HG02642 (cell line): Measurements from ENCODE around the gene LACRT.
"Not testable (repeated sequence)": the region's sequence is repeated elsewhere in the genome, so short reads cannot be mapped to it uniquely, and the experiment has no call there.

ENCODE experiments used
- ATAC-seq: cut with Tn5 transposase; IDR thresholded peaks from one replicate; pipeline ENCODE4 v1.9.1; 2021; ENCODE audit warnings: mild to moderate bottlenecking; ENCODE audit not compliant: unreplicated experiment, poor library complexity

Gene LACRT

DNA sequence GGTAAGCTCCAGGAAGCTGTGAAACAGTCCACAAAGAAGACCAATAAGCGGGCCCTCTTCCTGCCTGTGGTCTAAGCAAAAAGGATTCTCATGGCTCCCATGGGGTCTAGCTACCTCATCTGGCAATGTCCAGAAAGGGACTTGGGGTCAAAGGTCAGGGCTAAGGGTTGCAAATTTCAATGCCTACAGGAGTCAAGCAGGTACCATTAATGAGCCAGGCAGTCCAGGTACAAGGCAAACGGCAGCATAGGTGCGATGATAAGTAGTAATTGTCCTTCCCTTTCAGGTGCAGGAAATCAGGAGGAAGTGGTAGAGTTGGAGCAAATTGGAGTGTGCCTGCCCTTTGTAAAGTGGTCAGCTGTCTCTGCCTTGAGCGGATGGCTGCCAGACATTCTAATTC is 6.4 kb upstream of the LACRT start:
- ATAC-seq, result no peak

- not testable (repeated sequence) for ATAC-seq
Observed at GRCh38 chr12:54639112-54639511, 4.4 kb upstream of the LACRT start.

DNA sequence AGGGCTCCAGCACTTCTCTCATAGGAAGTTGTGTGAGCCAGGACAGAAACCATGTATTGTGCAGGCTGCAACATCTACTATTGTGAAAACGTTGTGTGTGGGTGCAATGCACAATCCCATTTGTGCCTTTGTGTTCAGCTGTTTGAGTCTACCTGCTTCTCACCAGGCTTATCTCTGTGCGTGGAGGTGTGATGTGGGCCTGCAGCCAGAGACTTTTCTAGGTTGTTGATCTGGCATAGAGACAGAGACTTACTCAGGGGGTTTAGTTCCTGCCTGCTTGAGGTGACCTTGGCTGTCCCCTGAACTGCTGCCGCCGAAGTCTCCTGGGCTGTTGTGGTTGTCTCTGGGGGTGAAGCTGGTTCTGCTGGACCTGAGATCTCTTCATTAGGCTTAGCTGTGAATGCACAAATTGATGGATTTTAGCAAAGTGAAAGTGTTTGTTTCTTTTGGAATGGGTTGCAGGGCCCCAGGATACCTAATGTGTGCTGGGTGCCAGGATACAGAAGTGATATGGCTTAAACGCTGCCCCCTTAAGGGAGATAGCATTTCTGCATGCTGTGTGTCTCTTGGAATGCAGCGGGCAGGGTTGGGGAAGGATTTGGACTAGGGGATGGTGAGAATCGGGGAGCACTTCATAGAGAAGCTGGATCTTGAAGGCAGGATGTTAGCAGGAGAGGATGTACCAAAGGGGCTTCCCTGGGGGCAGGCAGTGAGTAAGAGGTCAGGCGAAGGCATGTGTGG is 2.5 kb downstream of the LACRT start:
- ATAC-seq, result no peak

DNA sequence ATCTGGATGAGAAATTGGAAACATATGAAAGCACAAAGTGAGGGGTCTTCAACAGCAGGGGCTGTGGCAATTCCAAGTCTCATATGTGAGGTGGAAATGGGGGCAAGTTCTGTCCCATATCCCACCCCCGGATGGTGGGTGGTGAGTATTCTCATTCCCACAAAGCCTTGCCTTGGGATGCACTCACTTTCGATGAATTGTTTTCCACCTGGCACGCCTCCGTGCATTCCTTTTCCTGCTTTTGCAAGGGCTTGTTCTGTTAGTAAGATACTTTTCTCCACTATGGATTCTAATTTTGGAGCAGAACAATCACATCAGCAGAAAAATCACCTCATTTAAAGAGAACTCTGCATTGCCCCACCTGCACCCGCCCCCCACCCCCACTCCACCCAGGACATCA is 3.1 kb downstream of the LACRT start:
- ATAC-seq, result no peak

DNA sequence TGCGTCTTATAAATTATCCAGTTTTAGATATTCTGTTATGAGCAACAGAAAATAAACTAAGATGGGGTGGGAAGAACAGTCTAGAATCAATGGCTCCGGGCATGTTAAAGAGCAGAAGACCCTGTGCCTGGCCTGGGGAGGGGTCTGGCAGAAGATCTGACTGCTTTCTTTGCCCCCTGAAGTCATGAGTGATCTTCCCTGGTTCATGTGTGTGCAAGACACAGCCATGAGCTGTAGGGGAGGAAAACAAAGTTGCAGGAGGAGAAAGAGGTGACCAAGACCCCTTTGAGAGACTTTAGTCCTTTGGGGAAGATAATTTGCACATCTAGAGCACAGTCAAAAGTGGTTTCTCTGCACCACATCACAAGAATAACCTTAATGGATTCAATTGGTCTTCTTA is 4.8 kb downstream of the LACRT start:
- no peak for ATAC-seq

- no peak for ATAC-seq
Observed at GRCh38 chr12:54628186-54628846, 6.4 kb downstream of the LACRT start.

- no peak for ATAC-seq
Observed at GRCh38 chr12:54627304-54627703, 7.4 kb downstream of the LACRT start.

DNA sequence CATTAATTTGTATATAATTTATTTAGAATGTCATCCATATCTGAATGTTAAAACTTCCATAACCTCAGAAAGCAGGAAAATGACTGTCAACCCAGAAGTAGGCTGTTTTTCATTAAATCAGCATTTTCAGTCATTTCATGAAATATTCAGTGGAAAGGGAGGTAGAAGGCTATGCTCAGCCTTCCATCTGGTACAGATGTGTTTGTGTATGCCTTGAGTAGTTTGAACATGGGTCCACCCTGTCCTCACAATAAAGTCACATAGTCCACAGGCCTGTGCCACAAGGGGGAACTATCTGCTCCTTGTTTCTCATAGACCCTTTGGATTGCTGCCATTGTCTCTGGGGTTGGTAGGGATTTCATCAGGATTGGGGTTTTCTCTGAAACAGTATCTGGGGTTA is 9.1 kb downstream of the LACRT start:
- ATAC-seq, result no peak

DNA sequence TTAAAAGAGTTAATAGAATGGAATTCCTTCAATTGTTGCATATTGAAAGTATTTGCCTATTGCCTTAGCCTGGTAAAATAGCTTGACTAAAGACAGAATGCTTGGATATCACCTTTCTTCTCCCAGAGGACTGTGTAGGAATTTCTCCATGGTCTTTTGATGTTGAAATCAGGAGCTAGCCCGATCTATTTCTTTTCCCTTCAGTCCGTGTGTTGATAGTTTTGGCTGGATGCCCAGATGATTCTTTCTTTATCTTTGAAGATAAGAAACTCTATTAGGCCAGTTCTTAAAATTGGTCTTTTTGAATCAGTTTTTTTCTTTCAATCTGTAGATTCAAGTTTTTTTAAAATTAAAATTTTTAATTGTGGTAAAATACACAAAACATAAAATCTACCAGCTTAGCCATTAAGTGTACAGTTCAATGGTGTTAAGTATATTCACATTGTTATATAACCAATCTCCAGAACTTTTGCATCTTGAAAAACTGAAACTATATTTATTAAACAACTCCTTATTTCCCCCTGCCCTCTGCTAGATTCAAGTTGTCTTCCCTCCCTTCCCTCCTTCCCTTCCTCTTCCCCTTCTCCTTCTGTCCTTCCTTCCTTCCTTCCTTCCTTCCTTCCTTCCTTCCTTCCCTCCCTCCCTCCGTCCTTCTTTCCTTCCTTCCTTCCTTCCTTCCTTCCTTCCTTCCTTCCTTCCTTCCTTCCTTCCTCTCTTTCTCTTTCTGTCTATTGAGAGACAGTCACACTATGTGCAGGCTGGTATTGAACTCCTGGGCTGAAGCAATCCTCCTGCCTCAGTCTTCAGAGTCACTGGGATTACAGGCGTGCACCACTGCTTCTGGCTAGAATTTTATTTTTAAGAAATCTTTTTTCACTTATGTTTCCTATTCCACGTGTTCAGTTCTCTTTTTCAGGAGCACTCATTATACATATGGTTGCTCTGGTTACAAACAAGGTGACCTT is 10.1 kb downstream of the LACRT start:
- ATAC-seq, result no peak

GRCh38 chr12:54622463-54623183 is 12.1 kb downstream of the LACRT start:
- no peak for ATAC-seq

DNA sequence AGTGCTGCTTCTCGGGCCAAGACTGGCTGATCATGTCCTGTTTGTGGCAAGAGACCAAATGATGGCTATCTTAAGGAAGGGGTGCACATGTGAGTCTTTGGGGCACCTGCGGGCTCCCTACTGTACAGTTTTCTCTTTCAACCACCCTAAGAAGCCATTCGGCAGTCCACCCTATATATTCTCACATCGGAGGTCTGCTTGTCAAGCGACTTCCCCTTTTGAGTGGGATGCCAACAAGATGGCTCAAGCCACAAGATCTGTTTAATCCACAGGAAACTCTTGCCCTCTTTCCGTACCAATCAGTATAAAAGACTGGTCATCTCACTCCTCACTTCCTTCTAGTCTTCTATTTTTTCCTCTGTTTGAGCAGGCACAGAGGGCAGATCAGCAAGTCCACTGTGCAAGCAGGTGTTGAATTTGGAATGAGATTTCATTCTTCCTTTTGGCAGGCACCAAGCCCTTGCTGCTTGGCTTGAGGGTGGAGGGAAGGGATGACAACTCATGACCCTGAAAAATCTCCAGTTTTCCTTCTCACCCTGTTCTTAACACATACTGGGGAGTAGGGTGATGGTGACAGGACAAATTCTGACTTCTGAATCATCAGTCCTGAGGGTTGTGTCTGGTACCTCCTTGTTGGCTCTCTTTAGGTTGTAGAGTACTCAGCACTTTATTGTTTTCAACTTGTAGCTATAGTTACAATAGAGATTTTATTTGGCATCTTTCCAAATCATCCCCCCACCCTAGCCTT is 17.6 kb downstream of the LACRT start:
- ATAC-seq, result no peak

DNA sequence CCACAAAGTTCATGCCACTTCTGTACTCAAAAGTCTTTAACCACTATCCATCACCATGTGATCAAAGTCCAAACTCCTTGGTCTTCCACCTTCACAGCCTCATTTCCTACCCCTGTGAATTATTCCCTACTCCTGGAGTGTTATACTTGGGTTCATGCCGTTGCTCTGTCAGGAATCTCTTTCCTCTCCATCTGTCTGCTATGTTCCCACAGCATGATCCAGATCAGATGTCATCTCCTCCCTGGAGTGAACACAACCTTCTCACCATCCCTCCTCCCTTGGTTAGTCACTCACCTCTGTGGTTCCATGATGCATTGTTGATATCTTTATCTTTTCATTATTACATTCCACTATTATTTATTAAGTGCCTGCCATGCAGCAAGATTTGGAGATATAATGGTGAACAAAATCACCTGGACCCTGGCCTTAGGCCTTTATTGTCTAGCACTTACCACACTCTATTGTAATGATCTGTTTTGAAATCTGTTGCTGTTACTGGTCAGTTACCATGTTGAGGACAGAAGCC is 22.4 kb downstream of the LACRT start:
- no peak for ATAC-seq

GRCh38 chr12:54611715-54612149 is 23.0 kb downstream of the LACRT start:
- ATAC-seq, result no peak

DNA sequence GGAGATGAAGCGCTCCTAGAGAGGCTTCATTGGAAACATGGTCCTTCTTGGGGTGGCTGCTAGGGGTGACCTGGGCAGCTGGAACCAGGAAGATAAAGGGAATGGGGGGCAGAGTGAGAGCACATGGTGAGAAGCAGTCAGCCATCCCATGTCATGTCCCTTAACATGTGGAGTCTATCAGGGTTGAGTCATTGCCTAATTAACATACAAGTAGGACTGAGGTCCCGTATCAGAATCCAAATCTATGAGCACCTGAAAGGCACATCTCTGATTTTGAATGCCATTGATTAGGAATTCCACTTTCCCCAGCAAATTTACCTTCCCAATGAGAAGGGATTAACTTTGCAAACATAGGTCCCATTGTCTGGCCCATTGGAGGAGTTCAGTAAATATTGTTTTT is 25.9 kb downstream of the LACRT start:
- no peak for ATAC-seq

GRCh38 chr12:54608156-54608555 is 26.5 kb downstream of the LACRT start:
- no peak for ATAC-seq

DNA sequence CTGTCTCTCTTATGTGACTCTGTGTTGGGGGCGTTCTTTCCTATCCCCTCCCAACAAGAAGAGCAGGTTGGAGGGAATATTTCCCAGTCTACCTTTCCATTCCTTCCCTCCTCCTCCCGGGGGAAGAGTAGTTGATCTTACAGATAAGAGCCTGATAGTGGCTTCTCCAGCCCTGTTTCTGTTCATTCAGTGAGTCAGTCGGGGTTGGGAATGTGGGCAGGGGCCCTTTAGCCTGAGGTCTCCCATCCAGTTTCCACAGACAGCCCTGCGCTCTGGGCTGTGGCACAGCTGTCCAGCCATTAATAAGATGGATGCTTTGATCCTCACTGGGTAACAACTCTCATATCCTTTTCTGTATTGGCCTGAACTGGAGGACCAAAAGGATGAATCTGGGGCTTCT is 28.1 kb downstream of the LACRT start:
- ATAC-seq, result no peak

DNA sequence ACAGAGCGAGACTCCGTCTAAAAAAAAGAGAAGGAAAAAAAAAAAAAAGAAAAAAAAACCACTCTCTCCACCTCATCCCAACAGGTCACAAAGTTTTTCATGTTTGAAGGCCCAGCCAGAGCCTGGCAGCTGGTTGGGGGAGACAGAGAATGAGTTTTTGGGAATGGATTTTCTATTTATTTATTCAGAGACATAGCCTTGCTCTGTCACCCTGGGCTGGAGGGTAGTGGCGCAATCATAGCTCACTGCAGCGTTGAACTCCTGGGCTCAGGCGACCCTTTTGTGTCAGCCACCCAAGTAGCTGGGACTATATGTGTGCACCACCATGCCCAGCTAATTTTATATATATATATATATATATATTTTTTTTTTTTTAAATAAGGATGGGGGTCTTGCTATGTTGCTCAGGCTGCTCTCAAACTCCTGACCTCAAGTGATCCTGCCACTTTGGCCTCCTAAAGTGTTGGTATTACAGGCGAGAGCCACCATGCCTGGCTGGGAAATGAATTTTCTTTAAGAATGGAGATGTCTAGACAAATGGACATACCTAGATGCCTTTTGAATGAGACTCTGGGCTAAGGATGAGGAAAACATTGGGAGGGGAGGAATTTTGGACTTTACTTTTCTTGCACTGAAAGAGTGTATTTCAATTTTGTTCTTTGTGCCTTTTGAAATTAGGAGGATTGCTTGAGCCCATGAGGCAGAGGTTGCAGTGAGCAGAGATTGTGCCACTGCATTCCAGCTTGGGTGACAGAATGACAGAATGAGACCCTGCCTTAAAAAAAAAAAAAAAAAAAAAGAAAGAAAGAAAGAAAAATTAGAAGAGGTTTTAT is 29.3 kb downstream of the LACRT start:
- ATAC-seq, result no peak

DNA sequence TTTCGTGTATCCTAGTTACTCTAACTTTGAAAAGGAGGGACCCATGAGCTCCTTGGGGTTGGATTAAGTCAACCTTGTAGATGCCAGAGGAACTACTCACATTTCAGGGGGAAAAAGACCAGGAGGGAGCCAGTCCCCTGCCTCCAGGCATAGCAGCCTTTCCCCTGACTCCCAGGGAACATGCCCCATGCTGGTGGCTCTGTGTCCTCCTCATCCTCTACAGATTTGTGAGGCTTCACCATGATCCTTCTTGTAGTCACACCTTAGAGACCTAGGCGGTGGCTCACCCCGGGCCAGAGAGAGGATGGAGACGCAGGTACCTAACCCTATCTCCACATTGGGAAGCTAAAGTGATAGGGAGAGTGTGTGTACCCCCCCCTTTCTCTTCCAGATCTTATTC is 30.3 kb downstream of the LACRT start:
- no peak for ATAC-seq

- ATAC-seq, result no peak
Observed at GRCh38 chr12:54603872-54604271, 30.8 kb downstream of the LACRT start.
